Nucleus accumbens (tissue), 56 donors: ENCODE results near the gene ZNF382.

Source experiments
- DNase-seq, 56 donors: peaks; one replicate each; lab custom pipeline; 2025; lab: John Stamatoyannopoulos, UW

Gene ZNF382

GRCh38 chr19:36674201-36674600 is 69.1 kb downstream of the ZNF382 start:
- no peak for DNase-seq

GRCh38 chr19:36679455-36679854 is 74.3 kb downstream of the ZNF382 start:
- no peak for DNase-seq
